WERI-Rb-1 (cell line): ENCODE results near the gene RASAL1.

Experiments
- DNase-seq: peaks from one replicate; pipeline ENCODE4 v3.0.0-alpha.2; 2020
- H3K27ac ChIP-seq: fragments of 250-450 bp; sonication (Bioruptor Pico); 2 replicates; pipeline ENCODE4 v1.5.1; 2020; ENCODE audit warnings: mild to moderate bottlenecking, moderate library complexity
- H3K27me3 ChIP-seq: fragments of 250-450 bp; sonication (Bioruptor Pico); 2 replicates; pipeline ENCODE4 v1.5.1; 2021; ENCODE audit warnings: mild to moderate bottlenecking, low read depth, moderate library complexity; ENCODE audit not compliant: insufficient read depth, severe bottlenecking
- H3K36me3 ChIP-seq: fragments of 250-450 bp; sonication (Bioruptor Pico); 2 replicates; pipeline ENCODE4 v1.5.1; 2020; ENCODE audit warnings: mild to moderate bottlenecking, moderate library complexity
- H3K4me3 ChIP-seq: 2 replicates; pipeline ENCODE4 v1.5.1; 2011; ENCODE audit warnings: low read depth, mild to moderate bottlenecking, control low read depth, low read length
- H3K9me3 ChIP-seq: fragments of 250-450 bp; sonication (Bioruptor Pico); 2 replicates; pipeline ENCODE4 v1.5.1; 2021; ENCODE audit warnings: mild to moderate bottlenecking, moderate library complexity; ENCODE audit not compliant: severe bottlenecking
- CTCF ChIP-seq: IDR thresholded peaks from 2 replicates; pipeline ENCODE4 v1.5.1; 2011; ENCODE audit warnings: low read depth, mild to moderate bottlenecking, control low read depth, inconsistent platforms, low read length

The RASAL1 gene

GRCh38 chr12:113052326-113052725, 83.2 kb downstream of the RASAL1 start:
- H3K27ac ChIP-seq: no peak overlapping the region
- no peak overlapping the region for H3K4me3 ChIP-seq
- no peaks in the 10 kb centered on the region for H3K9me3 ChIP-seq
- no peak for DNase-seq
- no peaks in the 10 kb centered on the region for H3K27me3 ChIP-seq
- TF ChIP-seq CTCF: no peak
- H3K36me3 ChIP-seq: no peaks in the 10 kb centered on the region

- no peaks in the 10 kb centered on the region for H3K36me3 ChIP-seq
- no peaks in the 10 kb centered on the region for H3K9me3 ChIP-seq
- H3K27ac ChIP-seq: no peak overlapping the region
- H3K27me3 ChIP-seq: no peaks in the 10 kb centered on the region
- no peak for DNase-seq
- no peak overlapping the region for H3K4me3 ChIP-seq
- TF ChIP-seq CTCF: no peak
These were observed 83.8 kb downstream of the RASAL1 start for GRCh38 chr12:113051759-113052158.

GRCh38 chr12:113050795-113051194, 84.8 kb downstream of the RASAL1 start:
- Histone ChIP-seq H3K27me3 (no peaks in the 10 kb centered on the region), H3K9me3 (no peaks in the 10 kb centered on the region), H3K4me3 (no peak overlapping the region), H3K36me3 (no peaks in the 10 kb centered on the region), H3K27ac (peak overlapping the region; percentile 20; the same call in 1 of the 2 replicates)
- DNase-seq: no peak
- no peak for TF ChIP-seq CTCF

- H3K4me3 ChIP-seq: no peak overlapping the region
- peak overlapping the region; percentile 20; the same call in 1 of the 2 replicates for H3K27ac ChIP-seq
- no peak for TF ChIP-seq CTCF
- no peaks in the 10 kb centered on the region for H3K27me3 ChIP-seq
- DNase-seq: no peak
- no peaks in the 10 kb centered on the region for H3K9me3 ChIP-seq
- H3K36me3 ChIP-seq: no peaks in the 10 kb centered on the region
These were observed 85.4 kb downstream of the RASAL1 start for GRCh38 chr12:113049976-113050742.
